T-helper 2 cell treated with Interferon-gamma antibody and Interleukin-4, amounts not matched to agents 5 μg/mL and 100 μg/mL, for 36 hours (primary cell): ENCODE results near the gene FBXO42.
"Not testable (repeated sequence)": the region's sequence is repeated elsewhere in the genome, so short reads cannot be mapped to it uniquely, and the experiment has no call there.

Source experiments
- DNase-seq: peaks from one replicate; pipeline ENCODE4 v3.0.0; 2021; ENCODE audit warnings: low spot score
- H3K27ac Mint-ChIP-seq: one replicate; pipeline ENCODE4 v1.8.0; 2021; ENCODE audit warnings: mild to moderate bottlenecking, mixed read lengths
- H3K27me3 Mint-ChIP-seq: one replicate; pipeline ENCODE4 v1.8.0; 2021; ENCODE audit warnings: low read depth, mixed read lengths
- H3K36me3 Mint-ChIP-seq: one replicate; pipeline ENCODE4 v1.8.0; 2021; ENCODE audit warnings: low read depth, mixed read lengths
- H3K4me1 Mint-ChIP-seq: one replicate; pipeline ENCODE4 v1.8.0; 2021; ENCODE audit warnings: low read depth, mixed read lengths
- H3K4me3 Mint-ChIP-seq: one replicate; pipeline ENCODE4 v1.8.0; 2022; ENCODE audit warnings: mild to moderate bottlenecking, moderate library complexity, mixed read lengths
- H3K9me3 Mint-ChIP-seq: one replicate; pipeline ENCODE4 v1.8.0; 2021; ENCODE audit warnings: mixed read lengths

Gene FBXO42

DNA sequence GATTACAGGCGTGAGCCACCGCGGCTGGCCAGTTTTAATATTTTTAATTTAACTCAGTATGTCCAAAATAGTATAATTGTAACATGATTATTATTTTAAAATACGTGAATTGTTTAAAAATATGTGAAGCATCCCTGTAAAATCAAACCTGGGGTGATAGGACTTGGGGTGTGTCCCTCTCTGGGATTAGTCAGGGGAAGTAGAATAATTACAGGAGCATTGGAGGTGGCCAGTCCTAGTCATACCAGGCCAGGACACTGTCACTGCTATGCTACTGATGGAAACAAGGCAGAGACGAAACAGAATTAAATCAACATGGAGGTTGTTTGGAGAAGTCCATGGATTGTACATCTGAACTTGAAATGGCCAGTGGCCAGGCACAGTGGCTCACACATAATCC, 31.6 kb upstream of the FBXO42 start:
- no peaks in the 10 kb centered on the region for H3K27me3 Mint-ChIP-seq
- no peaks in the 10 kb centered on the region for H3K9me3 Mint-ChIP-seq
- peaks cover 39% of the 10 kb centered on the region for H3K4me1 Mint-ChIP-seq
- DNase-seq, result no peak
- no peak overlapping the region for H3K4me3 Mint-ChIP-seq
- H3K36me3 Mint-ChIP-seq, result peaks cover 10% of the 10 kb centered on the region
- H3K27ac Mint-ChIP-seq, result no peak overlapping the region

- no peak overlapping the region for H3K27ac Mint-ChIP-seq
- no peak overlapping the region for H3K4me3 Mint-ChIP-seq
- DNase-seq, result no peak
- peaks cover 12% of the 10 kb centered on the region for H3K36me3 Mint-ChIP-seq
- H3K27me3 Mint-ChIP-seq, result no peaks in the 10 kb centered on the region
- peaks cover 31% of the 10 kb centered on the region for H3K4me1 Mint-ChIP-seq
- no peaks in the 10 kb centered on the region for H3K9me3 Mint-ChIP-seq
Observed at GRCh38 chr1:16380868-16381267, 28.6 kb upstream of the FBXO42 start.

- Mint-ChIP-seq H3K36me3 (peaks cover 14% of the 10 kb centered on the region), H3K27me3 (no peaks in the 10 kb centered on the region), H3K4me3 (no peak overlapping the region), H3K4me1 (peaks cover 30% of the 10 kb centered on the region), H3K27ac (no peak overlapping the region), H3K9me3 (no peaks in the 10 kb centered on the region)
- DNase-seq, result no peak
Observed at GRCh38 chr1:16378443-16378842, 26.2 kb upstream of the FBXO42 start.

DNA sequence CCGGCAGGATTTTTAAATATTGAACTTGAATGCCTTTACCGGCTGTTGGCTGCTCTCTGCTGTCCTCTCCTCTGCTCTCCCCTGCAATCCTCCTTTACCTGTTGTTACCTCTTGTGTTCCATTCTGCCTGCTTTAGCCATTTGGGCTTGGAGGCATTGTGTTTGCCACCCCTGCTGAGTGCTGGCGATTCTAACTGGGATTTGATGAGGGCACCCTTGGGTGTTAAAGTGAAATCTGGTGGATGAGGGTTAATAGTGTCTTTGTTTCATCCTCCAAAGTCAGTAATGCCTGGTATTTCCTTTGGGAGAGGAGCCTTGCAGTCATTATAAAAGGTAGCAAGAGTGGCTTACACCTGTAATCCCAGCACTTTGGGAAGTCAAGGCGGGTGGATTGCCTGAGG, 24.7 kb upstream of the FBXO42 start:
- no peak overlapping the region for H3K27ac Mint-ChIP-seq
- no peaks in the 10 kb centered on the region for H3K9me3 Mint-ChIP-seq
- no peak for DNase-seq
- no peak overlapping the region for H3K4me3 Mint-ChIP-seq
- no peaks in the 10 kb centered on the region for H3K27me3 Mint-ChIP-seq
- peaks cover 39% of the 10 kb centered on the region for H3K4me1 Mint-ChIP-seq
- peaks cover 22% of the 10 kb centered on the region for H3K36me3 Mint-ChIP-seq

- Mint-ChIP-seq H3K27me3 (no peaks in the 10 kb centered on the region), H3K4me1 (peaks cover 46% of the 10 kb centered on the region), H3K4me3 (no peak overlapping the region), H3K36me3 (peaks cover 27% of the 10 kb centered on the region), H3K27ac (no peak overlapping the region), H3K9me3 (no peaks in the 10 kb centered on the region)
- DNase-seq, result no peak
Observed at GRCh38 chr1:16375521-16376340, 23.5 kb upstream of the FBXO42 start.

GRCh38 chr1:16374266-16374665, 22.0 kb upstream of the FBXO42 start:
- H3K9me3 Mint-ChIP-seq, result no peaks in the 10 kb centered on the region
- peak overlapping the region; percentile 0 for H3K4me3 Mint-ChIP-seq
- peaks cover 47% of the 10 kb centered on the region for H3K4me1 Mint-ChIP-seq
- peaks cover 26% of the 10 kb centered on the region for H3K36me3 Mint-ChIP-seq
- no peaks in the 10 kb centered on the region for H3K27me3 Mint-ChIP-seq
- peak overlapping the region; percentile 13 for H3K27ac Mint-ChIP-seq
- no peak for DNase-seq

GRCh38 chr1:16372535-16373285, 20.4 kb upstream of the FBXO42 start:
- Mint-ChIP-seq H3K4me3 (peak overlapping the region; percentile 78), H3K27me3 (no peaks in the 10 kb centered on the region), H3K36me3 (peaks cover 37% of the 10 kb centered on the region), H3K9me3 (no peaks in the 10 kb centered on the region), H3K27ac (peak overlapping the region; percentile 82), H3K4me1 (peaks cover 50% of the 10 kb centered on the region)
- DNase-seq, result no peak

- peak overlapping the region; percentile 78 for H3K4me3 Mint-ChIP-seq
- H3K27ac Mint-ChIP-seq, result peak overlapping the region; percentile 82
- DNase-seq, result no peak
- H3K27me3 Mint-ChIP-seq, result no peaks in the 10 kb centered on the region
- H3K36me3 Mint-ChIP-seq, result peaks cover 35% of the 10 kb centered on the region
- peaks cover 46% of the 10 kb centered on the region for H3K4me1 Mint-ChIP-seq
- no peaks in the 10 kb centered on the region for H3K9me3 Mint-ChIP-seq
Observed at GRCh38 chr1:16371725-16372124, 19.4 kb upstream of the FBXO42 start.

- Mint-ChIP-seq H3K27me3 (no peaks in the 10 kb centered on the region), H3K4me1 (peaks cover 44% of the 10 kb centered on the region), H3K9me3 (no peaks in the 10 kb centered on the region), H3K27ac (no peak overlapping the region), H3K4me3 (peak overlapping the region; percentile 96), H3K36me3 (peaks cover 35% of the 10 kb centered on the region)
- DNase-seq, result no peak
Observed at GRCh38 chr1:16369821-16370220, 17.5 kb upstream of the FBXO42 start.

DNA sequence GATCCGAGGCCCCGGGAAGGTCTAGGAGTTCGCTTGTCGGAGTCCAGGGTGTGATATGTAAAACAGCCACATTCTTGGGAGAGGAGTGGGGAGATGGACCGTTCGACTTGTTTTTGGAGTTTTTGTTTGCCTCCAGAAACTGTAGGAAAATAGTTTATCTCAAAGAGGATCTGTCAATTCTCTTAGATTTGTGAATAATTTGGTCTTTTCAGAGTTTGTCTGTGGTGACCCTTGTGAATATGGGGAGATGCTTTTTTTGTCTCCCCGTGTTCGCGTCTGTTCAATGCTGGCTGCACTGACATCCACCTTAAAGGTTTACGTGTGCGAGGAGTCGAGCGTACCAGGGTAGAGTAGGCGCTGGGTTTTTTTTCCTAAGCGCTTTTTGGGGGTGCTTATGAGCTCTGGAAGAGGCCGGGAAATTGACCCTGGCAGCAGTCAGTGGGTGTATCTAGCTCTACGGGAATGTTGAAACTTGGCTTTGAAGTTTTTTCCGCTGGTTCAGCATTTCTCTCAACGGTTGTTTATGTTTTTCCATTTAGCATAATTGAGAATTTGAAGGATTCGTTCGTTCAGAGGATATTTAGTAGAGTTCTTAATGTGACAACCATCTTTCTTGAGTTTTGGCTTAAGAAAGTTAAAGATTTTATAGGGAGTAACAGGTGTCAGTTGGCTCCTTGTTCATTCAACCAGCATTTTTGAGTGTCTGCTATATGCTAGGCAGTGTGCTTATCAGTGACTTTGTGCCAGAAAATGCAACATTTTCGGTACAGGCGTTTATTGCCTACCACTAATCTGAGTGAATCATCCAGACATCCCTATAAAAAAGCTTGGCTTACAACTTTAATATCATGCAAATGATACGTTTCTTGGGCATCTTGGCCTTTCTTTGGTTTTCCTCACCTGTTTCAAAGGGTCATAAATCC, 15.9 kb upstream of the FBXO42 start:
- Mint-ChIP-seq H3K27me3 (no peaks in the 10 kb centered on the region), H3K9me3 (no peaks in the 10 kb centered on the region), H3K4me3 (peak overlapping the region; percentile 96), H3K36me3 (peaks cover 29% of the 10 kb centered on the region), H3K27ac (peak overlapping the region; percentile 100), H3K4me1 (peaks cover 40% of the 10 kb centered on the region)
- DNase-seq, result no peak

- Mint-ChIP-seq H3K27me3 (no peaks in the 10 kb centered on the region), H3K4me3 (peak overlapping the region; percentile 96), H3K4me1 (peaks cover 37% of the 10 kb centered on the region), H3K27ac (peak overlapping the region; percentile 100), H3K9me3 (no peaks in the 10 kb centered on the region), H3K36me3 (peaks cover 23% of the 10 kb centered on the region)
- DNase-seq, result peak; percentile 91
Observed at GRCh38 chr1:16367258-16367967, 15.1 kb upstream of the FBXO42 start.

- peaks cover 18% of the 10 kb centered on the region for H3K36me3 Mint-ChIP-seq
- H3K4me3 Mint-ChIP-seq, result peak within 1 kb of the TSS; percentile 96
- H3K27me3 Mint-ChIP-seq, result no peaks in the 10 kb centered on the region
- H3K27ac Mint-ChIP-seq, result peak within 1 kb of the TSS; percentile 100
- H3K9me3 Mint-ChIP-seq, result no peaks in the 10 kb centered on the region
- DNase-seq, result peak; percentile 96
- H3K4me1 Mint-ChIP-seq, result peaks cover 33% of the 10 kb centered on the region
Observed at GRCh38 chr1:16366722-16367257, 14.5 kb upstream of the FBXO42 start, which contains the start of gene SZRD1. TSS of gene SZRD1 (plus strand) at chr1:16367242. CDS start at chr1:16367258, 16 bp downstream.

DNA sequence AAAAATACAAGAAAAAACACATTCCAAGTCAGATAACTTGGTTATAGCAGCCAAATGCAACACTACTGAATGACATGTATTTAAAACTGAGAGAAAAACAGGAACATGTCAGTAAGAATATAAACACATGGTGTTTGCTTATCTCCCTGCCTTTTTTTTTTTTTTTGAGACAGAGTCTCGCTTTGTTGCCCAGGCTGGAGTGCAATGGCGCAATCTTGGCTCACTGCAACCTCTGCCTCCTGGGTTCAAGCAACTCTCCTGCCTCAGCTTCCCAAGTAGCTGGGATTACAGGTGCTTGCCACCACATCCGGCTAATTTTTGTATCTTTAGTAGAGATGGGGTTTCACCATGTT, 12.8 kb upstream of the FBXO42 start:
- peaks cover 23% of the 10 kb centered on the region for H3K4me1 Mint-ChIP-seq
- not testable (repeated sequence) for H3K9me3 Mint-ChIP-seq, H3K27ac Mint-ChIP-seq, DNase-seq, H3K27me3 Mint-ChIP-seq, H3K4me3 Mint-ChIP-seq
- H3K36me3 Mint-ChIP-seq, result peaks cover 11% of the 10 kb centered on the region
